Measurements from ENCODE around the gene LIPC.

DNA sequence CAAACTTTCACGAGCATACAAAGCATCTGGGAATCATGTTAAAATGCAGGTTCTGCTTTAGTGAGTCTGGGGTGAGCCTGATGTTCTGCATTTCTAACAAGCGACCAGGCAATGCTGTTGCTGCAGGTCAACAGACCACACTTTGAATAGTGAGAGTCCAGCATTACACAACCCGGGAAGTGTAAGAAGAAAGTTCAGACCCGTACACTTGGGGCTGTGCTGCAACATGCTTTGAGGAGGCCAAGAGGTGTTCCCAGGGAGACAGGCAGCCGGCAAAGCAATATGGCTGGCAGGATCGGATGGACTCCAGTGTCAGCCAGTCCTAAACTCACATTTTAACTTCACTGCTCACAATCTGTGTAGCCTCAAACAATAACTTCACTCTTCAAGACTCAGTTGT, 134.2 kb downstream of the LIPC start:
- TF ChIP-seq, protein P1, sequence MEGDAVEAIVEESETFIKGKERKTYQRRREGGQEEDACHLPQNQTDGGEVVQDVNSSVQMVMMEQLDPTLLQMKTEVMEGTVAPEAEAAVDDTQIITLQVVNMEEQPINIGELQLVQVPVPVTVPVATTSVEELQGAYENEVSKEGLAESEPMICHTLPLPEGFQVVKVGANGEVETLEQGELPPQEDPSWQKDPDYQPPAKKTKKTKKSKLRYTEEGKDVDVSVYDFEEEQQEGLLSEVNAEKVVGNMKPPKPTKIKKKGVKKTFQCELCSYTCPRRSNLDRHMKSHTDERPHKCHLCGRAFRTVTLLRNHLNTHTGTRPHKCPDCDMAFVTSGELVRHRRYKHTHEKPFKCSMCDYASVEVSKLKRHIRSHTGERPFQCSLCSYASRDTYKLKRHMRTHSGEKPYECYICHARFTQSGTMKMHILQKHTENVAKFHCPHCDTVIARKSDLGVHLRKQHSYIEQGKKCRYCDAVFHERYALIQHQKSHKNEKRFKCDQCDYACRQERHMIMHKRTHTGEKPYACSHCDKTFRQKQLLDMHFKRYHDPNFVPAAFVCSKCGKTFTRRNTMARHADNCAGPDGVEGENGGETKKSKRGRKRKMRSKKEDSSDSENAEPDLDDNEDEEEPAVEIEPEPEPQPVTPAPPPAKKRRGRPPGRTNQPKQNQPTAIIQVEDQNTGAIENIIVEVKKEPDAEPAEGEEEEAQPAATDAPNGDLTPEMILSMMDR (IDR thresholded peaks at IDR 0.05; ENCODE audit: borderline replicate concordance, extremely low read depth, low read length, poor library complexity, severe bottlenecking) = no peak
- no peak for TF ChIP-seq EZH2 (IDR thresholded peaks at IDR 0.05; ENCODE audit: borderline replicate concordance, low read depth, low read length, severe bottlenecking)

Measured in DND-41 (cell line).